Subcutaneous adipose tissue (tissue), 4 donors: ENCODE data around the gene FEV. TPM values are rescaled to one million over a fixed set of nuclear protein-coding genes. Genes with fewer than 3 reads are reported as not detected.

Experiments
- CTCF ChIP-seq: fragments of 450-650 bp; IDR thresholded peaks from one replicate; pipeline ENCODE4 v1.5.1; 2016; ENCODE audit warnings: low read depth, mild to moderate bottlenecking, control low read depth, antibody characterized with exemption, moderate library complexity
- total RNA-seq, 4 donors: library from RNA; depleted of rRNA; stranded (reverse); fragments of >200 nt; gene quantifications; one replicate each; pipeline ENCODE4 v1.1.0, GENCODE V29; 2016

FEV gene
- total RNA-seq, 4 donors from 2014 or later, result not detected

- TF ChIP-seq CTCF, result no peak
Observed at GRCh38 chr2:219001577-219002394, 16.8 kb upstream of the FEV start.

GRCh38 chr2:219001100-219001576 is 16.2 kb upstream of the FEV start:
- TF ChIP-seq CTCF, result no peak

GRCh38 chr2:219000569-219000960 is 15.6 kb upstream of the FEV start:
- no peak for TF ChIP-seq CTCF

GRCh38 chr2:218999881-219000568 is 15.0 kb upstream of the FEV start:
- no peak for TF ChIP-seq CTCF

GRCh38 chr2:218999021-218999880 is 14.3 kb upstream of the FEV start:
- no peak for TF ChIP-seq CTCF

GRCh38 chr2:218998414-218999002 is 13.5 kb upstream of the FEV start:
- TF ChIP-seq CTCF, result no peak
